ENCODE data around the gene DNAJC5. TPM values are rescaled to one million over a fixed set of nuclear protein-coding genes. Genes with fewer than 3 reads are reported as not detected.
"Not testable (repeated sequence)": the region's sequence is repeated elsewhere in the genome, so short reads cannot be mapped to it uniquely, and the experiment has no call there.

DNAJC5 gene
- total and polyA plus RNA-seq, 2 donors (not counting 1 experiment from before 2014, with no cell fraction given) = 12.2 to 33.3 TPM

GRCh38 chr20:63878899-63879663, 15.8 kb upstream of the DNAJC5 start:
- Histone ChIP-seq H3K27ac (ENCODE audit: low read length in 2 of 2) (no peak overlapping the region), H4K20me1 (ENCODE audit: control insufficient read depth, insufficient read depth, low read length, poor library complexity, severe bottlenecking) (peaks cover 65% of the 10 kb centered on the region), H3K36me3 (replicated peaks in 1 of 2; ENCODE audit: control extremely low read depth in 1 of 2, control insufficient read depth in 1 of 2, extremely low read depth in 1 of 2, insufficient read depth in 2 of 2, low read length in 1 of 2) (peaks cover 8 to 51% of the 10 kb centered on the region in 2 experiments), H2AFZ (ENCODE audit: insufficient read depth, low read depth, low read length, poor library complexity, severe bottlenecking) (no peak overlapping the region), H3K9ac (ENCODE audit: low read length) (no peak overlapping the region), H3K4me1 (ENCODE audit: control insufficient read depth in 2 of 2, insufficient read depth in 2 of 2, low read length in 2 of 2) (no peaks in the 10 kb centered on the region), H3K9me3 (ENCODE audit: control extremely low read depth in 1 of 3, control insufficient read depth in 2 of 3, insufficient read depth in 1 of 3, low read length in 2 of 3) (no peaks in the 10 kb centered on the region), H3K27me3 (replicated peaks in 1 of 4; ENCODE audit: control extremely low read depth in 1 of 4, control insufficient read depth in 3 of 4, insufficient read depth in 4 of 4, low read length in 3 of 4) (no peaks in the 10 kb centered on the region), H3K4me3 (ENCODE audit: control extremely low read depth in 1 of 5, extremely low read depth in 1 of 5, insufficient read depth in 1 of 5, low read depth in 2 of 5, low read length in 4 of 5) (no peak overlapping the region), H3K79me2 (ENCODE audit: control insufficient read depth, insufficient read depth, low read length) (peaks cover 46% of the 10 kb centered on the region), H3K4me2 (replicated peaks; ENCODE audit: low read depth, low read length, poor library complexity, severe bottlenecking) (no peak overlapping the region)
- Mint-ChIP-seq H3K4me3 (no peak overlapping the region), H3K27me3 (no peaks in the 10 kb centered on the region), H3K27ac (no peak overlapping the region), H3K9me3 (ENCODE audit: insufficient read depth) (no peaks in the 10 kb centered on the region), H3K4me1 (no peaks in the 10 kb centered on the region)
- ATAC-seq (ENCODE audit: low read depth) = no peak
- POLR2A ChIA-PET = no interaction called here
- DNase-seq = no peak
- WGBS (ENCODE audit: insufficient coverage) = 95% methylated on average over 12 of the region's 14 CpGs
- TF ChIP-seq EZH2 (IDR thresholded peaks at IDR 0.05; ENCODE audit: borderline replicate concordance, insufficient read depth, low read depth, low read length, poor library complexity, severe bottlenecking) = no peak
- TF ChIP-seq CTCF (IDR thresholded peaks at IDR 0.05) = no peak
- intact Hi-C loops (cut with micrococcal nuclease) = no loop called here
- CTCF ChIA-PET = no interaction called here

GRCh38 chr20:63880901-63881300, 14.0 kb upstream of the DNAJC5 start:
- H3K27me3 ChIP-seq (replicated peaks in 1 of 4; ENCODE audit: control extremely low read depth in 1 of 4, control insufficient read depth in 3 of 4, insufficient read depth in 4 of 4, low read length in 3 of 4); H3K27ac Mint-ChIP-seq; H3K9me3 ChIP-seq (ENCODE audit: control extremely low read depth in 1 of 3, control insufficient read depth in 2 of 3, insufficient read depth in 1 of 3, low read length in 2 of 3); H3K27ac ChIP-seq (ENCODE audit: low read length in 2 of 2); ATAC-seq (ENCODE audit: low read depth); POLR2A ChIA-PET; CTCF ChIA-PET; DNase-seq; H3K4me3 ChIP-seq (ENCODE audit: control extremely low read depth in 1 of 5, extremely low read depth in 1 of 5, insufficient read depth in 1 of 5, low read depth in 2 of 5, low read length in 4 of 5); H3K4me1 ChIP-seq (ENCODE audit: control insufficient read depth in 2 of 2, insufficient read depth in 2 of 2, low read length in 2 of 2); H3K9ac ChIP-seq (ENCODE audit: low read length); H3K4me2 ChIP-seq (replicated peaks; ENCODE audit: low read depth, low read length, poor library complexity, severe bottlenecking); H2AFZ ChIP-seq (ENCODE audit: insufficient read depth, low read depth, low read length, poor library complexity, severe bottlenecking); H3K9me3 Mint-ChIP-seq (ENCODE audit: insufficient read depth); intact Hi-C loops (cut with micrococcal nuclease); H3K27me3 Mint-ChIP-seq; H3K4me1 Mint-ChIP-seq; H3K4me3 Mint-ChIP-seq: not testable (repeated sequence)
- H3K79me2 ChIP-seq (ENCODE audit: control insufficient read depth, insufficient read depth, low read length) = peaks cover 48% of the 10 kb centered on the region
- H4K20me1 ChIP-seq (ENCODE audit: control insufficient read depth, insufficient read depth, low read length, poor library complexity, severe bottlenecking) = peaks cover 82% of the 10 kb centered on the region
- whole genome bisulfite sequencing (ENCODE audit: insufficient coverage) = 98% methylated on average over 13 of the region's 13 CpGs
- H3K36me3 ChIP-seq (replicated peaks in 1 of 2; ENCODE audit: control extremely low read depth in 1 of 2, control insufficient read depth in 1 of 2, extremely low read depth in 1 of 2, insufficient read depth in 2 of 2, low read length in 1 of 2) = peaks cover 10 to 47% of the 10 kb centered on the region in 2 experiments

All from B cell (primary cell).